Stimulated activated CD4-positive, alpha-beta T cell treated with anti-CD3 and anti-CD28 coated beads, Interleukin-1b, Interleukin-23, amount 100 ng/mL, for 24 hours (primary cell): ENCODE measurements around the gene HECTD4.

Source experiments
- DNase-seq, 4 experiments: peaks; one replicate each; pipeline ENCODE4 v3.0.0-alpha.2; 2020; ENCODE audit warnings: low read depth in 4 of 4, low spot score in 1 of 4

The HECTD4 gene

GRCh38 chr12:112217647-112218046 is 164.6 kb downstream of the HECTD4 start:
- DNase-seq, result no peak

GRCh38 chr12:112216223-112216622 is 166.0 kb downstream of the HECTD4 start:
- no peak for DNase-seq

- DNase-seq, result no peak
These were observed 168.2 kb downstream of the HECTD4 start for GRCh38 chr12:112214064-112214463.

GRCh38 chr12:112208301-112208910 is 173.8 kb downstream of the HECTD4 start:
- DNase-seq, result no peak

GRCh38 chr12:112207397-112207924 is 174.8 kb downstream of the HECTD4 start:
- DNase-seq, result no peak

DNA sequence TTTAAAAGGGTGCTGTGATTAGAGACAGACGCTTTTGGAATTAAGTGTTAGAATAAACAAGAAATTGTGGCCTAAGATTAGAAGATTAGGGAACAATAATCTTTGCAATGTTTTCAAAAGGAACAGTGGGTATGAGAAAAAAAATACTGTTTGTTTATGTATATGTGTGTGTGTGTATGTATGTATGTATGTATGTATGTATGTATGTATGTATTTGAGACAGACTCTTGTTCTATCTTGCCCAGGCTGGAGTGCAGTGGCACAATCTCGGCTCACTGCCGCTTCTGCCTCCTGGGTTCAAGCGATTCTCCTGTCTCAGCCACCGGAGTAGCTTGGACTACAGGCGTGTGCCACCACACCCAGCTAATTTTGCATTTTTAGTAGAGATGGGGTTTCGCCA is 175.3 kb downstream of the HECTD4 start:
- no peak for DNase-seq

DNA sequence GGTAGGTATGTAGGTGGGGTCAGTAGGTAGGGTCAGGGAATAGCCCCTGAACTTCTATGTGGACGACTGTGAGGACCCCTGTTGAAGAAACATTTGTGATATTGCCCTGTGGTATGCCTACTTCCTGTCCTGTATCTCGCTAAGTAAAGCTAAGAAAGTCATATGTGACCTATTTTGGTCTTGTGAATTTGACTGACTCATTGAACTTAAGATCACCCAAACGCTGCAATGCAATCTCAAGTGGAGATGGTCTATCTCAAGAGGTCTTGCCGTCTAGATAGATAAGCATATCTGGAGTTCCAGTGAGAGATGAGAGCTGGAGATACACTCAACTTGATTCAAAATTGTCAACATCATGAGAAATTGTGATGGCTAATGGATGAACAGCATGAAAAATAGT is 183.1 kb downstream of the HECTD4 start:
- DNase-seq, result no peak

- DNase-seq, result peak in 3 of 4 experiments; percentile 3 to 25 (median 24)
These were observed 184.0 kb downstream of the HECTD4 start for GRCh38 chr12:112198120-112198733.

DNA sequence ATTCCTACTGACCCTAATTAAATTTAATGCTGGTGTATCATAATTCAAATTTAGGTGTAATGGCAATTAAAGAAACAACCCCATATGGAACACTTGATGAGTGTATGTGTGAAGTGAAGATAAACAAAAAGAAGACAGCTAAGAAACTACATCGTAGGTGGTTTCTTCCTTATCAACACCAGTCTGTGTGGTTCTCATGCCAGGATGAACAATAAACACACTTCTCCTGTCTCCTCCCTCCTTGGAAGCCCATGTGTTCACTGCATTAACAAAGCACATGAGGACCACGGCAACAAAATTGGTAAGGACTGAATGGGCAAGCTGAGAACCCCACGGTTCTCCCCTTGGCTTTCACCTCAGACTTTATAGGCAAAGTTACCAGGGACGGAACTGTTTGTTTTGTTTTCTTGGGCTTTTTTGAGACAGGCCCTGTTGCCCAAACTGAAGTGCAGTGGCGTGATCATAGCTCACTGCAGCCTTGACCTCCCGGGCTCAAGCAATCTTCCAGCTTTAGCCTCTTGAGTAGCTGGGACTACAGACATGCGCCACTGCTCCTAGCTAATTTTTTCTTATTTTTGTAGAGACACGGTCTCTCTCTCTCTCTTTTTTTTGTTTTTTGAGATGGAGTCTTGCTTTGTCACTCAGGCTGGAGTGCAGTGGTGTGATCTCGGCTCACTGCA is 185.9 kb downstream of the HECTD4 start:
- no peak for DNase-seq

DNA sequence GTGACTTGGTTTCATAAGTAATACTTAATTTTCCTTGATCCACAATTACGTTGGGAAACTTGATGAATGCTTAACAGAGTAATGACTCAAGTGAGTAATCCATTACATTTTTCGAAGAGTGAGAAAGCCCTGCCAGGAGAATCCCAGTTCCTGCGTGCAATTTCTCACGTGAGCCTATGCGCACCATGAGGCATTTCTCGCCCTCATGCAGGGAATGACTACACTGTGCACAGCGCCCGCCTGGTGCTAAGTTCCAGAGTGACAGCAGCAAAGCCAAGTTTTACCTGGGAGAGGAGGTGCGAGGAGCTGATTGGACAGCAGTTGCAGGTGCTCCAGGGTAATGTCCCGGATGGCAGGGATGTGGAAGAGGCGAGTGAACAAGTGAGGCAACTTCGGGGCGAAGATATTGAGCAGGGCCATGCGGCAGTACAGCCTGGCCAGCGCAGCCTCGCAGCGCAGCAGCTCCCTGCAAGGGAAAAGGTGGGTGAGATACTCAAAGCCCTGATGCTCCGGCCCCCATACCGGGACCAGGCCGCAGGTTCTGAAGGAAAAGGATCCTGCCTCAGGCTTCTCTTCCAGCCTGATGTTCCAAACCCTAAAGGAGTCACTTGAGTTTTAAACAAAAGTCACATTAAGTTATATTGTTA is 187.5 kb downstream of the HECTD4 start:
- no peak for DNase-seq

DNA sequence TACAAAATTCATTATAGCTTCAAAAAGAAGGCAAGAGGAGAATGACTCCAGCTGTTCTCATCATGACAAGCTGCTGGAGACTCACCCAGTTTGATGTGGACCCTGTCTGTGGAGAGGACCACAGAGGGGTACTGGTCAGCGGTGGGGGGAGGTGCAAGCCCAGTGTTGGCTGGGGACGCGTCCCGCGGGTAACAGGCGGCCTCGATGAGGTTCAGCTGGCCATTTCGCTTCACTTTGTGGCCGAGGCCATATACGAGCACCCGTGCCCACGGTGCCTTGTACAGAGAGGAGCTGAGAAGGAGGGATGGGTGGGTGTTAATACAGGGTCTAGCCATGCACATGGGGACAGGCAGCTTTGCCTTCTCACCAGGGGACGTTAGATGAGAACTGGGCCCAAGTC is 189.8 kb downstream of the HECTD4 start:
- no peak for DNase-seq

DNA sequence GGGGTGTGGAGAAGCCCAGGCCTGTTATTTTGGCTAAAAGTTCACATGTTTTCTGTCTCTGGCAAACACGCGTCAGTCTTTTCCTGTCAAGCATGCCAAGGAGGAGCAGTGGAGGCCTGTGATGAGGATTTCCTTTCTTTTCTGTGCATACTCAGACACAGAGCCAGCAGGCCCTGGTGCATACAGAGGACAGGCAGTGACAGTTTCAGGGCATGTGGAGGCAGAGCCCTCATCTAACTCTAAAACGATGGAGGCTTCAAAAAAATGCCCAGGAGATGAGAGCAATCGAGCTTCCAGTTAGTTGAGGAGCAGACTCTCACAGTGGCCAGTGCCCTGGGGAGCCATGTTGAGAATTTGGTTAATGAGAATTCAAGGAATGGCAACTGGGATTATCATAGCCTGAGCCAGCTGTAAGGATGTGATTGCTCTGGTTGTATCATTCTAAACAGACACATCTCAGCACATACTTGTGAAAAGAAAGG is 190.3 kb downstream of the HECTD4 start:
- no peak for DNase-seq

DNA sequence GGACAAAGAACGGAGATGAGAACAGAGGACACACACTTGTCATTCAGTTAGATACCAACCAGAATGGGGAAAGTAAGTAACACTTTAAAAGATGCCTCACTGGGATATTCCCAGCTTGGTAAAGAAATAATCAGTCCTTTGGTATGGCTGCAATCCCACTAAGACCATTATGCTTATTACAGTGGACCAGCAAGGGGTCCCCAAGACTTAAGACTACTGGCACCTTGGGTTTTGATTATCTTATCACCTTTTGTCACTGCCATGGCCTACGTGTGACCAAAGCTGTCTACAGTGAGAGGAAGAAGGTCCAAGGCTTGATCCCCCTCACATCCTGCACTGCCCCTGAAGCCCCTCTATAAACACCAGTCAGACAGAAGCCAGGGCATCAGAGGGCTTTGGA is 191.0 kb downstream of the HECTD4 start:
- no peak for DNase-seq

DNA sequence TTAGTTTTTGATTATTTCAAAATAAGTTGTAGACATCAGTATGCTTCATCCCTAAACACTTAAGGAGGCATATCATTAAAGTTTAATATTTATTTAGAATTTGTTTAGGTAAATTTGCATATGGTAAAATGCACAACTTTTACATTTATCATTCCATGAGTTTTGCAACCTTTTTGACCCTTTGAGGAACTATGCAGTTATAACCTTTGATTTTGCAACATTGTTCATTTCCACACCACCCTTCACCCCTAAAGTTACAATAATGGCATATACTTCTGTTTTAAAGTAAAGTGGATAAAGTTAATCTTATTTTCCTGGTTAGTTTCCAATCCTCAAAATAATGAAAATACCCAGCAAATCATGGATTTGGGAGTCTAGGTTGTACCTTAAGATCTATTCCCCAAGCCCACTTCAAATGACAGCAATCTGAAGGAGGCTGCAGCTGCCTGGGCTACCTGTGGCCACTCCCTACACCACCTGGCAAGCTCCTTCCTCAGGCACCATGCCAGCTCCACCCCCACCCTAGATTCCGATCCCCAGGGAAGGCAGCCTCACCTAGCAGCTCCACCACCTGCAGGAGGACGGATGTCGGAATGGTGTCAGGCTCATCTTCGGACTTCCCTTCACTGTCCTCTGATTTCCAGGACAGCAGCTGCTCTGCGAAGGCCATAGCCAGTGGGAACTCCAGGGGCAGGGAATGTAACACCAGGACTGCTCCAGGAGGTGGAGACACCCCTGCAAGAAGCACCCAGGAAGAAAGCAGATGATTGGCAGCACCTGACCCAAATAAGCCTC is 191.8 kb downstream of the HECTD4 start:
- no peak for DNase-seq

DNA sequence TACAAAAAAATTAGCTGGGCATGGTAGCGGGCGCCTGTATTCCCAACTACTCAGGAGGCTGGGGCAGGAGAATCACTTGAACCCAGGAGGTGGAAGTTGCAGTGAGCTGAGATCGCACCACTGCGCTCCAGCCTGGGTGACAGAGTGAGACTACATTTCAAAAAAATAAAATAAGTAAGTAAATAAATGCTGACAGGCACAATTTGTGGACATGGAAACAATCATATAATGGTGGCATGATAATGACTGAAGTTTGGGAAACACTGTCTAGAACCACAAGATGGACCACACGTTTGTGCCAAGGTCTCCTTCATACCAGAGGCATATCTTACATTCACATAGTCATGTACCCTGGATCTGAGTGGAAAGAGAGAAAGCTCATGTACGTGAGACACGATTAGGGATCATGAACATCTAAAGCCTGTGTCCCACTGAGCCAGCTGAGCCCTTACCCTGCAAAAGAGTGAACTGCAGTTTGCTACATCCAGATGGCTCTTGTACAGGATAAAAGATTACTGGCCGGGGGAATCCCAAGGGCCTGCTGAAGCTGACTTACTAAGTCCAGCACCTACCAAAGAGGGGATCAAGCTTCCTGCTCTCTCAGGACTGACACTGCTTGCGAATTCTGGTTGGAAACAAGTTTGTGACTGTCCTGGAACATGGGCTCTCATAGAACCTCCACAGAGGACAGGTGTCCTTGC is 194.0 kb downstream of the HECTD4 start:
- DNase-seq, result no peak

GRCh38 chr12:112185093-112185923 is 196.9 kb downstream of the HECTD4 start:
- no peak for DNase-seq

DNA sequence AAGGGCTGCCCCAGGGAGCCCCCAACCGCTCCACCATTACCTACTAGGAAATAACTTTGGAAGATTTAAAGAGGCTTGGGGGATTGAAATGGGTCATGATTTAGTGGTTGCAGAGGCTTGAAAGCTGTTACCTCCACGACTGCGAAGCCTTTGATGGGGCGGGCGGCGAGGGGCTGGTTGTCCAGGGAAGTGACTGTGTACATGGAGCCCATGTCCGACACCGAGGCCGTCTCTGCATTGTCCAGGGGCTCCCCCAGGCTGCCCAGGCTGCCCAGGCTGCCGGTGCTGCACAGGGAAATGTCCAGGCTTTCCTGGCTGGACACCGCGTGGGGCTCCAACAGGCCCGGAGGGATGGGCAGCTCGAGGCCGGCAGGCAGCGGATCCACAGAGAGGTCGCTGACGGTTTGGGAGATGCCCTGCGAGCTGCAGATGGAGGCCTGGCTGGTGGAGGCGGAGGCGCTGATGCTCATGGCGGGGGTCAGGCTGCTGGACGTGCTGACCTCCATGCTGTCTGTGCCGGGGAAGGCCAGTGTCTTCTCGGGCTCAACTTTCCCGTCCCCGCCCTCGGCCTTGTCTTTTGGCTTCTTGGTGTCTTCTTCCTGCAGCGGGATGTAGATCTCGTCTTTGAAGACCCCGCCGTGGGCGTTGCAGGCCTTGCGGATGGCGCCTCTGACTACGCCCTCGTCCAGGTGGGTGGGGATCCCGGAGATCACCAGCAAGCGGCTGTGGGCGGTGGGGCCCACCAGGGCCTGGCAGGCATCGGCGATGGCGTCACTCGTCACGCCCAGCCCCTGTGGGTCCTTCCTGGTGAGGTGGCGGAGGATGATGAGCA is 198.0 kb downstream of the HECTD4 start:
- DNase-seq, result no peak
